Keratinocyte (primary cell): ENCODE measurements around the gene NRDC. TPM values are rescaled to one million over a fixed set of nuclear protein-coding genes. Genes with fewer than 3 reads are reported as not detected.

Experiments used
- DNase-seq: peaks from one replicate; pipeline ENCODE4 v3.0.0-alpha.2; 2011; ENCODE audit warnings: low read depth, missing footprints, low spot score
- FAIRE-seq: peaks from 2 replicates; lab custom pipeline; 2011; peaks lifted over from hg19 to GRCh38; lab: Jason Lieb, UNC
- H2AFZ ChIP-seq: 2 replicates; pipeline ENCODE4 v1.6.0; 2012; ENCODE audit warnings: low read length, control low read depth, inconsistent platforms; ENCODE audit not compliant: control insufficient read depth
- H3K27ac ChIP-seq: 2 replicates; pipeline ENCODE4 v1.5.1; 2011; ENCODE audit warnings: low read length; ENCODE audit not compliant: control insufficient read depth, insufficient read depth
- H3K27me3 ChIP-seq: 3 replicates; pipeline ENCODE4 v1.6.0; 2011; ENCODE audit warnings: low read length; ENCODE audit not compliant: control insufficient read depth, insufficient read depth; ENCODE audit errors: extremely low read depth
- H3K36me3 ChIP-seq, 2 experiments: 2 replicates in 1 of 2; 3 replicates in 1 of 2; pipeline ENCODE4 v1.5.1; 2011; ENCODE audit warnings: low read length in 2 of 2, mild to moderate bottlenecking in 1 of 2; ENCODE audit not compliant: control insufficient read depth in 2 of 2, insufficient read depth in 2 of 2; ENCODE audit errors: extremely low read depth in 1 of 2
- H3K4me1 ChIP-seq: 3 replicates; pipeline ENCODE4 v1.5.1; 2011; ENCODE audit warnings: low read length; ENCODE audit not compliant: control insufficient read depth, insufficient read depth; ENCODE audit errors: extremely low read depth
- H3K4me2 ChIP-seq: 3 replicates; pipeline ENCODE4 v1.6.0; 2011; ENCODE audit warnings: low read depth, low read length; ENCODE audit not compliant: control insufficient read depth, insufficient read depth; ENCODE audit errors: extremely low read depth
- H3K4me3 ChIP-seq, 3 experiments: fragments of 200-600 bp in 1 of 3; sonication (generic) in 1 of 3; 2 replicates in 2 of 3; 3 replicates in 1 of 3; pipeline ENCODE4 v1.5.1; 2011 to 2016; ENCODE audit warnings: low read length in 3 of 3, mild to moderate bottlenecking in 3 of 3, control low read depth in 2 of 3, inconsistent platforms in 1 of 3, low read depth in 1 of 3, mixed read lengths in 1 of 3, mixed run types in 1 of 3, moderate library complexity in 1 of 3; ENCODE audit not compliant: control insufficient read depth in 2 of 3, insufficient read depth in 2 of 3; ENCODE audit errors: extremely low read depth in 1 of 3
- H3K79me2 ChIP-seq: 2 replicates; pipeline ENCODE4 v1.6.0; 2012; ENCODE audit warnings: low read length; ENCODE audit not compliant: control insufficient read depth, insufficient read depth
- H3K9ac ChIP-seq: 3 replicates; pipeline ENCODE4 v1.6.0; 2011; ENCODE audit warnings: low read length; ENCODE audit not compliant: control insufficient read depth, insufficient read depth; ENCODE audit errors: extremely low read depth
- H3K9me1 ChIP-seq: 3 replicates; pipeline ENCODE4 v1.6.0; 2011; ENCODE audit warnings: low read length; ENCODE audit not compliant: control insufficient read depth, insufficient read depth; ENCODE audit errors: extremely low read depth
- H3K9me3 ChIP-seq: 2 replicates; pipeline ENCODE4 v1.5.1; 2012; ENCODE audit warnings: low read depth, low read length; ENCODE audit not compliant: control insufficient read depth
- H4K20me1 ChIP-seq: 3 replicates; pipeline ENCODE4 v1.6.0; 2011; ENCODE audit warnings: low read length; ENCODE audit not compliant: control insufficient read depth, insufficient read depth; ENCODE audit errors: extremely low read depth
- EZH2 ChIP-seq: IDR thresholded peaks from one replicate; pipeline ENCODE4 v1.6.1; 2012; ENCODE audit warnings: inconsistent platforms, mild to moderate bottlenecking, low read length, moderate library complexity
- dilution Hi-C: fragments of 300-500 bp; cut with MboI; formaldehyde crosslinking; loops from one replicate; pipeline ENCODE4 v1.7.0; 2020; ENCODE audit warnings: low sequenced_read_pairs; ENCODE audit not compliant: extremely low pct_ligation_motif_present
- polyA plus RNA-seq, 5 experiments: library from polyadenylated mRNA; depleted of rRNA in 3 of 5; stranded (reverse) in 3 of 5; stranded (forward) in 1 of 5; unstranded in 1 of 5; fragments of >200 nt; gene quantifications; 1 replicate in 1 of 5; 2 replicates in 3 of 5; 3 replicates in 1 of 5; pipeline versions ENCODE4 v1.2.1 to v1.2.3, GENCODE V29; 2011 to 2012; ENCODE audit warnings: missing spikeins in 2 of 5, low read depth in 1 of 5, low replicate concordance in 1 of 5
- TF ChIP-seq, protein P1 (sequence below), 3 experiments: IDR thresholded peaks in 1 of 3; conservative IDR thresholded peaks in 1 of 3; optimal IDR thresholded peaks in 1 of 3; 2 replicates in 2 of 3; 3 replicates in 1 of 3; pipeline versions ENCODE3 to v1.5.1; 2011; ENCODE audit warnings: low read length in 3 of 3, mild to moderate bottlenecking in 3 of 3, moderate library complexity in 2 of 3, control low read depth in 1 of 3, inconsistent platforms in 1 of 3; ENCODE audit not compliant: insufficient read depth in 2 of 3; ENCODE audit errors: extremely low read depth in 1 of 3

The NRDC gene
- polyA plus RNA-seq, 1 donor (not counting 4 experiments of a cell fraction or from before 2014, with no cell fraction given), result 183 TPM

GRCh38 chr1:51750218-51750617 lies 128.3 kb downstream of the NRDC start:
- no peaks in the 10 kb centered on the region for H4K20me1 ChIP-seq
- TF ChIP-seq EZH2, result no peak
- TF ChIP-seq, protein P1, sequence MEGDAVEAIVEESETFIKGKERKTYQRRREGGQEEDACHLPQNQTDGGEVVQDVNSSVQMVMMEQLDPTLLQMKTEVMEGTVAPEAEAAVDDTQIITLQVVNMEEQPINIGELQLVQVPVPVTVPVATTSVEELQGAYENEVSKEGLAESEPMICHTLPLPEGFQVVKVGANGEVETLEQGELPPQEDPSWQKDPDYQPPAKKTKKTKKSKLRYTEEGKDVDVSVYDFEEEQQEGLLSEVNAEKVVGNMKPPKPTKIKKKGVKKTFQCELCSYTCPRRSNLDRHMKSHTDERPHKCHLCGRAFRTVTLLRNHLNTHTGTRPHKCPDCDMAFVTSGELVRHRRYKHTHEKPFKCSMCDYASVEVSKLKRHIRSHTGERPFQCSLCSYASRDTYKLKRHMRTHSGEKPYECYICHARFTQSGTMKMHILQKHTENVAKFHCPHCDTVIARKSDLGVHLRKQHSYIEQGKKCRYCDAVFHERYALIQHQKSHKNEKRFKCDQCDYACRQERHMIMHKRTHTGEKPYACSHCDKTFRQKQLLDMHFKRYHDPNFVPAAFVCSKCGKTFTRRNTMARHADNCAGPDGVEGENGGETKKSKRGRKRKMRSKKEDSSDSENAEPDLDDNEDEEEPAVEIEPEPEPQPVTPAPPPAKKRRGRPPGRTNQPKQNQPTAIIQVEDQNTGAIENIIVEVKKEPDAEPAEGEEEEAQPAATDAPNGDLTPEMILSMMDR (optimal IDR thresholded peaks at IDR 0.05 in 1 of 3, IDR thresholded peaks at IDR 0.05 in 1 of 3, conservative IDR thresholded peaks at IDR 0.05 in 1 of 3; ENCODE audit: extremely low read depth in 1 of 3, insufficient read depth in 2 of 3, low read length in 3 of 3), result no peak
- FAIRE-seq, result no peak
- H3K36me3 ChIP-seq, result no peaks in the 10 kb centered on the region
- no peaks in the 10 kb centered on the region for H3K9me3 ChIP-seq
- H3K27ac ChIP-seq, result no peak overlapping the region
- dilution Hi-C loops, result no loop called here
- no peaks in the 10 kb centered on the region for H3K9me1 ChIP-seq
- H3K4me1 ChIP-seq, result peaks cover 9% of the 10 kb centered on the region
- no peak overlapping the region for H3K4me2 ChIP-seq
- no peak overlapping the region for H2AFZ ChIP-seq
- H3K4me3 ChIP-seq, result no peak overlapping the region
- no peak for DNase-seq
- H3K79me2 ChIP-seq, result no peaks in the 10 kb centered on the region
- H3K9ac ChIP-seq, result no peak overlapping the region
- H3K27me3 ChIP-seq, result no peaks in the 10 kb centered on the region

DNA sequence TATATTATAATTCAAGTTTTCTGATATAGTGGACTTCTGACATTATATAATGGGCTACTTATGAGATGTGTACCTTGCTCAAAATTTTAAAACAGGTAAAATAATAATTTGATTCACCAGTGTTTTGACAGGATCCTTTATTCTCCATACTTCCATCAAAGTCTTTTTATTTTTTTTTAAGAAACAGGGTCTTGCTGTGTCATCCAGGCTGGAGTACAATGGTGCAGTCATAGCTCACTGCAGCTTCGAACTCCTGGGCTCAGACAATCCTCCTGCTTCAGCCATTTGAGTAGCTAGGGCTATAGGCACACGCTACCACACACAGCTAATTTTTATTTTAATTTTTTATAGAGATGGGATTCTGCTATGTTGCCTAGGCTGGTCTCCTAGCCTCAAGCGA lies 129.4 kb downstream of the NRDC start:
- no peak for FAIRE-seq
- no peak overlapping the region for H3K9ac ChIP-seq
- H3K27ac ChIP-seq, result no peak overlapping the region
- H3K4me2 ChIP-seq, result no peak overlapping the region
- H3K27me3 ChIP-seq, result no peaks in the 10 kb centered on the region
- H3K79me2 ChIP-seq, result no peaks in the 10 kb centered on the region
- H3K4me3 ChIP-seq, result no peak overlapping the region
- TF ChIP-seq EZH2, result no peak
- TF ChIP-seq, protein P1 (optimal IDR thresholded peaks at IDR 0.05 in 1 of 3, IDR thresholded peaks at IDR 0.05 in 1 of 3, conservative IDR thresholded peaks at IDR 0.05 in 1 of 3; ENCODE audit: extremely low read depth in 1 of 3, insufficient read depth in 2 of 3, low read length in 3 of 3), result no peak
- peaks cover 8% of the 10 kb centered on the region for H3K4me1 ChIP-seq
- no peaks in the 10 kb centered on the region for H3K36me3 ChIP-seq
- dilution Hi-C loops, result no loop called here
- H4K20me1 ChIP-seq, result no peaks in the 10 kb centered on the region
- DNase-seq, result no peak
- no peak overlapping the region for H2AFZ ChIP-seq
- H3K9me3 ChIP-seq, result no peaks in the 10 kb centered on the region
- H3K9me1 ChIP-seq, result no peaks in the 10 kb centered on the region
